ENCODE measurements around the gene PCLO.
"Not testable (repeated sequence)": the region's sequence is repeated elsewhere in the genome, so short reads cannot be mapped to it uniquely, and the experiment has no call there.

PCLO gene

GRCh38 chr7:82726038-82726800 is 436.5 kb downstream of the PCLO start:
- no peak for DNase-seq

GRCh38 chr7:82723411-82723810 is 439.3 kb downstream of the PCLO start:
- no peak for DNase-seq

- DNase-seq, result no peak
These were observed 439.7 kb downstream of the PCLO start for GRCh38 chr7:82722946-82723345.

- DNase-seq, result no peak
These were observed 447.3 kb downstream of the PCLO start for GRCh38 chr7:82715344-82715743.

GRCh38 chr7:82714883-82715282 is 447.8 kb downstream of the PCLO start:
- DNase-seq, result no peak

- no peak for DNase-seq
These were observed 449.2 kb downstream of the PCLO start for GRCh38 chr7:82713506-82713905.

- DNase-seq, result not testable (repeated sequence)
These were observed 456.3 kb downstream of the PCLO start for GRCh38 chr7:82706344-82706743.

- DNase-seq, result peak; percentile 18
These were observed 457.0 kb downstream of the PCLO start for GRCh38 chr7:82705517-82706260.

- no peak for DNase-seq
These were observed 458.6 kb downstream of the PCLO start for GRCh38 chr7:82704121-82704520.

All from hematopoietic multipotent progenitor cell treated with erythropoietin and hydrocortisone succinate and interleukin-3 and kit ligand, for 4 days (in vitro differentiated cells).